HG02981 (cell line): ENCODE results near the gene MED8.
"Not testable (repeated sequence)": the region's sequence is repeated elsewhere in the genome, so short reads cannot be mapped to it uniquely, and the experiment has no call there.

ENCODE experiments used
- ATAC-seq: cut with Tn5 transposase; IDR thresholded peaks from one replicate; pipeline ENCODE4 v1.9.1; 2021; ENCODE audit warnings: mild to moderate bottlenecking, moderate library complexity; ENCODE audit not compliant: unreplicated experiment

The MED8 gene

DNA sequence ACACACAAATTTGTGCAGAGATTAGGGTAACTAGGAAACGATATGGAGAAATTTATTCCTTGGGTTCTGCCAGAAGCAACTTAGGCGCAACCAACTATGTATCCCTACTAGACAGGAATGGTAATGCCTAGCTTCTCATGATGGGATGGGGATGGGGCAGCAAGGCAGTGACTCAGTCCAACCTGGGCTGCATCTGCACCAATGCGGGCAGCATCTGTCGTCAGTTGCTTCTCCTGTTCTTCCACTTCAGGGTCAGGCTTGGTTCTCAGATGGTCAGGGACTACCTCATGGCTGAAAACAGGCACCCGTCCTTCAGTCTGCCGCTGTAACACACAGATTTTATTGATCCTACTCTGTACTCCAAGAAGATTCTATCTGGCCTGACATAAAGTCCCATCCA, 2.9 kb downstream of the MED8 start:
- no peak for ATAC-seq

DNA sequence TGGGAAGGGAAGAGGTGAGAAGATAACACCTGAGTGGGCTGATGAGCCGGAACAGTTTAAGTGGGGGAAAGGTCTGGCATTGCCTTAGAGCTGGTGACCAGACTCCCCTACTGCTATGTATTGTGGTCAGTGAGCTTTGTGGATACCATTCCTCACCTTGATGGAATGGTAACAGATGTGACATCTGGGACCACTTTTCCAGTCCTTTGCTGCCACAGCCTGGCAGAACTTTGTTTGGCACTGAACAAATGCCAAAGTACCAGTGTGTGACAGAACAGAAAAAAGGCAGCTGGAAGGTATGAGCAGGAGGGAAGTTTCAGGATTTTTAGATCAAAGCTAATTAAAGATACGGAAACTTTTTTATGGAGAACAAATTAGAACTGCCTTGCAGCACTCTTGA, 6.2 kb downstream of the MED8 start:
- no peak for ATAC-seq

DNA sequence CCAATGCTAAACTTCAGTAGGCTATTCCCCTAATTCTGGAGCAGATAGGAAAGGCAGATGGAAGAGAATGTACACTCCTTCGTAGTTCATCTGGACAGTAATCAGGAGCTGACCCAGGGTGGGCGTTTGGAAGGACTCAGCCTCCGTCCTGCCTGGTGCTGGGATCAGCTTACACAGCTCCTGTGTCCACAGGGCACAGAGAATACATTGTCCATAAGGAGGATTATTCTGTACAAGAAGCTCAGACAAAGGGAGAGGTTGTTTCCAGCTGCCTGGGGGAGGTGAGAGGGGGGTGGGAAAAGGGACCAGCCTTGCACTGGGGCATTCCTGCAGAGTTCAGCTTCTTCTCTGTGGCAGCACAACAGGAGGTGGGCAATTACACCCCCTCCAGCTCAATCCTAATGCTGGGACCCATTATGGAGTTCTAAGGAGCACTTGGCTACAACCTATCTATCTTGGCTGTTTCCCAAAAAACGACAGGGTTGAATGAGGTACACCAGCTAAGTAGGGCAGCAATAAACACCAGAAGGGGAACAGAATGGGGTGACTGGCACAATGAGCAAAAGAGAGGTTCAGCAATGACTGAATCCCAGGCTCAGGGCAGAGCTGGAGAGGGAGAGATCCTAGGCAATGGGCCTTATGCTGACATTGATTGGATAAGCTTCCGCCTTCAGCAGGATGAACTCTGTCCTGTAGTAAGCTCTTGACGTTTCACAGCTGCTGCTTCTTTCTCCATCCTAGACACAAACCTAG, 7.4 kb downstream of the MED8 start:
- ATAC-seq = no peak

- no peak for ATAC-seq
Measured at GRCh38 chr1:43381612-43382011, 8.0 kb downstream of the MED8 start.

GRCh38 chr1:43379476-43379875, 10.1 kb downstream of the MED8 start:
- no peak for ATAC-seq

- ATAC-seq = no peak
Measured at GRCh38 chr1:43377831-43378230, 11.8 kb downstream of the MED8 start.

GRCh38 chr1:43376723-43377235, 12.8 kb downstream of the MED8 start:
- ATAC-seq = no peak

GRCh38 chr1:43373066-43373940, 16.3 kb downstream of the MED8 start:
- ATAC-seq = no peak

- no peak for ATAC-seq
Measured at GRCh38 chr1:43372172-43372571, 17.4 kb downstream of the MED8 start.

- no peak for ATAC-seq
Measured at GRCh38 chr1:43370564-43370963, 19.0 kb downstream of the MED8 start.

GRCh38 chr1:43369779-43370178, 19.8 kb downstream of the MED8 start:
- ATAC-seq = not testable (repeated sequence)

DNA sequence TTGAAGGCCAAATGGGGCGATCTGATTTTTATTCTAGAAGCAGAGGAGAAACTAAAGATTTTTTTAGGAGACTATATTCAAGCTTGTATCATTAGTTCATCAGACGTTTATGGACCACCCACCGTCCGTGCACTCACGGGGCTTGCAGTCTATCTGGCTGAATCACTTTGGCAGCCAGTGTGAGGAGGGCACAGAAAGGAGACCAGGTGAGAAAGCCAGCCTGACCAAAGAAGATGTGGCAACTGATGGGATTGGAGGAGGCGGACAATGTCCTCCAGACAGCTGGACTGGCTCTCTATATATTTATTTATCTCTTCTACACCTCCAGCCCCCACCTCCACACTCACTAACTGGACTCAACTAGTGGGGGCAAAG, 21.0 kb downstream of the MED8 start:
- no peak for ATAC-seq

DNA sequence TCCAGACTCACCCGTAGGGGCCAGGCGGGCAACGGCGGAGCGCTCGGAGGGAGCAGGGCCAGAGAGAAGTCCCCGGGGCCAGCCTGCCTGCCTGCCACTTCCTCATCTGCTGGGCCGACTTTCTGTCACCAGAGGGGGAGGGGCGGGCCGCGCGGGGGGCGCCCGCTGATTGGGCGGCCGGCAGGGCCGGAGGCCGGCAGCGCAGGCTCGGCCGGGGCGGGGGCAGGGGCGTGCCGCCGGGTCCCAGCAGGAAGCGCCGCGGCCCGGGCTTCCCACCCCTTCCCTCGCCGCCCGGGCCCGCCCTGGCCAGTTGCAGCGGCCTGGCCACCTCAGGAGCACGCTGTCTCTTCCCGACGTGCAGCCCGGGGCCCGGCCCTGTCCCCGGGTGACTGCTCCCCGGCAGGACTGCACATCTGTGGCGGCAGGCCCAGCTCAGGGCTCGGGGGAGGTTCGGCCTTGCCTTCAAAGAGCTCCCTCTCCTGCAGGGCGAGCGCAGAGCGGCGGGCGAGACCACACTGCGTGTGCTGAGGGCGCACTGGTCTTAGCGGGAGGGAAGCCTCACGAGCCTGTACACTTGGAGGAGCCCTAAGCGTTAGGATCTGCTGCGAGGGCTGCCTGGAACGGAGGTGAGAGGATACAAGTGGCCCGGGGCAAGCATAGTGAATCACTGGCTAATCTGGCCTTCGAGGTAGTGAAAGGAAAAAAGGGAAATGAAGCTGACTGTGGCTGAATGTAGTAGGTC, 21.5 kb downstream of the MED8 start, which contains the start of gene ELOVL1:
TSS of gene ELOVL1 (minus strand) at position 108 of the 742 bp plus-strand sequence. CDS start 2,402 bp downstream, outside the sequence.
- peak; percentile 78 for ATAC-seq

- ATAC-seq = peak; percentile 31
Measured at GRCh38 chr1:43367026-43367903, 22.3 kb downstream of the MED8 start.

- ATAC-seq = no peak
Measured at GRCh38 chr1:43366601-43367025, 23.0 kb downstream of the MED8 start.

DNA sequence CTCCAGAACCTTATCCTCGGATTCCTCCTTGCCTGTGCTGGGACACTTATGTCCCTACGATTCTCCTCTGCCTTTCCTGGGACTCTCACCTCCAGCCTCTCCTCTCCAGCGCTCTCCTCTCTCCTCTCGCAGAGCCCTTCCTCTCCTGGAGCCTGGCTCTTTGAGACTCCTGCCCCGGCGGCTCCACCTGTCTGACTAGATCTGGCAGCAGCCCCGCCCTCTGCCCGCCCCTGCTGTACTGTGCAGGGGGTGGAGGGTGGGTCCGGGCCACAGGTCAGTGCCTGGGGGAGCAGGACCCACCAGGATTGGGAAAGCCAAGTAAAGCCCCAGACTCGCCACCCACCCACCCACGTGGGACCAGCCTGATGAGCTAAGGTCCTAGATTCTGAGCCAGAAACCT, 23.4 kb downstream of the MED8 start:
- ATAC-seq = no peak

DNA sequence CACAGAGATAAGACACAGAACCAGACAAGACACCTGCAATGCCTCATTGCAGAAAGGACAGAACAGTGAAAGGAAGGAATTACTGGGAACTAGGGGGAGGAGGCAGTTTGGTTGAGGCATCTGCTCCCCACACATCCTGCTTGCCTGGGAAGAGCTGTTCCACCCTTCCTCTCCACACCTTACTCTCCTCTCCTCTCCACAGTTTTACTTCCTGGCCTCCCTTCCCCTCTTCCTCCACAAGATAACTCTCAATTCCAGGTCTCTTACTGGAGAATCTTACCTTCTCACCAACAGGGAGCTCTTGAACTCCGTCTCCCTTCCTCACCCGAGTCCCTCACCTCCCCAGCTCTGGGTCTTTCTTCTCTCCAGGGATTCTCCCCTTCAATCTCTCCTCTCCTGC, 23.9 kb downstream of the MED8 start:
- no peak for ATAC-seq

- ATAC-seq = no peak
Measured at GRCh38 chr1:43363935-43364525, 25.6 kb downstream of the MED8 start.

GRCh38 chr1:43363283-43363934, 26.2 kb downstream of the MED8 start:
- no peak for ATAC-seq
